ENCODE data around the gene GRM1.

The GRM1 gene

GRCh38 chr6:146028851-146029572 lies at the start of gene GRM1:
TSS of gene GRM1 (plus strand) at chr6:146029062. CDS start at chr6:146029518, 456 bp downstream.
- DNase-seq: no peak

- DNase-seq: no peak
Observed at GRCh38 chr6:146009338-146009737, 19.5 kb upstream of the GRM1 start.

GRCh38 chr6:146014233-146014632 lies 14.6 kb upstream of the GRM1 start:
- DNase-seq: no peak

- DNase-seq: no peak
Observed at GRCh38 chr6:146017672-146018071, 11.2 kb upstream of the GRM1 start.

- DNase-seq: no peak
Observed at GRCh38 chr6:146026873-146027272, 2.0 kb upstream of the GRM1 start.

GRCh38 chr6:146027586-146028251 lies 1.1 kb upstream of the GRM1 start:
- no peak for DNase-seq

GRCh38 chr6:146028252-146028795 lies 538 bp upstream of the GRM1 start:
- DNase-seq: no peak

GRCh38 chr6:146029573-146030184 lies 817 bp downstream of the GRM1 start:
- no peak for DNase-seq

- DNase-seq: no peak
Observed at GRCh38 chr6:146032387-146032786, 3.5 kb downstream of the GRM1 start.

GRCh38 chr6:146040360-146040759 lies 11.5 kb downstream of the GRM1 start:
- DNase-seq: no peak

- DNase-seq: no peak
Observed at GRCh38 chr6:146041282-146041681, 12.4 kb downstream of the GRM1 start.

GRCh38 chr6:146047371-146047770 lies 18.5 kb downstream of the GRM1 start:
- DNase-seq: peak; percentile 29

GRCh38 chr6:146050168-146050567 lies 21.3 kb downstream of the GRM1 start:
- DNase-seq: no peak

- DNase-seq: no peak
Observed at GRCh38 chr6:146056506-146056905, 27.6 kb downstream of the GRM1 start.

- no peak for DNase-seq
Observed at GRCh38 chr6:146065690-146066089, 36.8 kb downstream of the GRM1 start.

- no peak for DNase-seq
Observed at GRCh38 chr6:146066506-146066905, 37.6 kb downstream of the GRM1 start.

- no peak for DNase-seq
Observed at GRCh38 chr6:146071781-146072180, 42.9 kb downstream of the GRM1 start.

GRCh38 chr6:146077992-146078391 lies 49.1 kb downstream of the GRM1 start:
- no peak for DNase-seq

GRCh38 chr6:146087386-146087785 lies 58.5 kb downstream of the GRM1 start:
- no peak for DNase-seq

GRCh38 chr6:146090474-146090873 lies 61.6 kb downstream of the GRM1 start:
- no peak for DNase-seq

- no peak for DNase-seq
Observed at GRCh38 chr6:146092961-146093686, 64.3 kb downstream of the GRM1 start.

GRCh38 chr6:146095481-146095880 lies 66.6 kb downstream of the GRM1 start:
- DNase-seq: no peak

GRCh38 chr6:146097586-146097985 lies 68.7 kb downstream of the GRM1 start:
- no peak for DNase-seq
